GM06990 (cell line): Measurements from ENCODE around the gene CFDP1.
"Not testable (repeated sequence)": the region's sequence is repeated elsewhere in the genome, so short reads cannot be mapped to it uniquely, and the experiment has no call there.

Experiments used
- DNase-seq: peaks from one replicate; pipeline ENCODE4 v3.0.0-alpha.2; 2011; ENCODE audit not compliant: insufficient read length; ENCODE audit errors: extremely low read depth
- H3K27me3 ChIP-seq: replicated peaks from 2 replicates; pipeline ENCODE4 v1.6.0; 2011; ENCODE audit warnings: low read length; ENCODE audit not compliant: control insufficient read depth, insufficient read depth
- H3K36me3 ChIP-seq: 2 replicates; pipeline ENCODE4 v1.5.1; 2011; ENCODE audit warnings: low read length; ENCODE audit not compliant: control insufficient read depth, insufficient read depth
- H3K4me3 ChIP-seq: replicated peaks from 2 replicates; pipeline ENCODE4 v1.5.1; 2011; ENCODE audit warnings: low read depth, mild to moderate bottlenecking, control low read depth, low read length
- TF ChIP-seq, protein P1 (sequence below): IDR thresholded peaks from 2 replicates; pipeline ENCODE4 v1.5.1; 2011; ENCODE audit warnings: low read length, control low read depth, mild to moderate bottlenecking, inconsistent platforms; ENCODE audit not compliant: insufficient read depth, poor library complexity, severe bottlenecking

Gene CFDP1

DNA sequence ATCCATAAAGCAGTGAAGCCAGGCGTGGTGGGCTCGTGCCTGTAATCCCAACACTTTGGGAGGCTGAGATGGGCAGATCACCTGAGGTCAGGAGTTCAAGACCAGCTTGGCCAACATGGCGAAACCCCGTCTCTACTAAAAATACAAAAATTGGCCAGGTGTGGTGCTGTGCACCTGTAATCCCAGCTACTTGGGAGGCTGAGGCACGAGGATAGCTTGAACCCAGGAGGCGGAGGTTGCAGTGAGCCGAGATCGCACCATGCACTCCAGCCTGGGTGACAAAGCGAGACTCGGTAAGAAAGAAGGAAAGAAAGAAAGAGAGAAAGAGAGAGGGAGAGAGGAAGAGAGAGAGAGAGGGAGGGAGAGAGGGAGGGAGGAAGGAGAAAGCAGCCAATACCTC, 160.7 kb downstream of the CFDP1 start:
- H3K27me3 ChIP-seq, DNase-seq: not testable (repeated sequence)

DNA sequence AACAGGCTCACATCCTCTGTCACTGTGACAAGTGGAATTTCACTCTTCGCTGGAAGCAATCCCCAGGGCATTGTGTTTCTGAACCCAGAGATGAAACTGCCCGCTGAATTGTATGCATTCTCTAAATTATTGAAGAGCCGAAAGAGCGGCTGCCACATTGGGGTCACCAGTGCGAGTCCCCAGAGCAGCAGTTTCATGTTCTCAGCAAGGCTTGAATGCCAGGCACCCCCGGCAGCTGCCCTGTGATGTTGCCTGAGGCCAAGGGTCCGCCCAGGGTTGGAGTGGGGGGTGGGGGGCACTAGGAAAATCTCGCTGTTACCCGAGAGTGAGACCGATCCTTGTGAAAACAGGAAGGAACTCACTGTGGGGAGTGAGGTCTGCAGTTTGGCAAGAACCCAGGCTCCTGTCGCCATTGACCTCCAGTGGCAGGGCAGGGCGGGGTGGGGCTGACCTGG, 161.2 kb downstream of the CFDP1 start:
- TF ChIP-seq, protein P1, sequence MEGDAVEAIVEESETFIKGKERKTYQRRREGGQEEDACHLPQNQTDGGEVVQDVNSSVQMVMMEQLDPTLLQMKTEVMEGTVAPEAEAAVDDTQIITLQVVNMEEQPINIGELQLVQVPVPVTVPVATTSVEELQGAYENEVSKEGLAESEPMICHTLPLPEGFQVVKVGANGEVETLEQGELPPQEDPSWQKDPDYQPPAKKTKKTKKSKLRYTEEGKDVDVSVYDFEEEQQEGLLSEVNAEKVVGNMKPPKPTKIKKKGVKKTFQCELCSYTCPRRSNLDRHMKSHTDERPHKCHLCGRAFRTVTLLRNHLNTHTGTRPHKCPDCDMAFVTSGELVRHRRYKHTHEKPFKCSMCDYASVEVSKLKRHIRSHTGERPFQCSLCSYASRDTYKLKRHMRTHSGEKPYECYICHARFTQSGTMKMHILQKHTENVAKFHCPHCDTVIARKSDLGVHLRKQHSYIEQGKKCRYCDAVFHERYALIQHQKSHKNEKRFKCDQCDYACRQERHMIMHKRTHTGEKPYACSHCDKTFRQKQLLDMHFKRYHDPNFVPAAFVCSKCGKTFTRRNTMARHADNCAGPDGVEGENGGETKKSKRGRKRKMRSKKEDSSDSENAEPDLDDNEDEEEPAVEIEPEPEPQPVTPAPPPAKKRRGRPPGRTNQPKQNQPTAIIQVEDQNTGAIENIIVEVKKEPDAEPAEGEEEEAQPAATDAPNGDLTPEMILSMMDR = no peak
- Histone ChIP-seq H3K4me3 (no peak overlapping the region; the same call in 1 of the 2 replicates), H3K27me3 (no peaks in the 10 kb centered on the region), H3K36me3 (no peaks in the 10 kb centered on the region)
- DNase-seq = no peak

More for the DNA sequence above, 160.7 kb downstream of the CFDP1 start:
- TF ChIP-seq, protein P1 = peak; percentile 6
- H3K36me3 ChIP-seq, H3K4me3 ChIP-seq: not testable (repeated sequence)

DNA sequence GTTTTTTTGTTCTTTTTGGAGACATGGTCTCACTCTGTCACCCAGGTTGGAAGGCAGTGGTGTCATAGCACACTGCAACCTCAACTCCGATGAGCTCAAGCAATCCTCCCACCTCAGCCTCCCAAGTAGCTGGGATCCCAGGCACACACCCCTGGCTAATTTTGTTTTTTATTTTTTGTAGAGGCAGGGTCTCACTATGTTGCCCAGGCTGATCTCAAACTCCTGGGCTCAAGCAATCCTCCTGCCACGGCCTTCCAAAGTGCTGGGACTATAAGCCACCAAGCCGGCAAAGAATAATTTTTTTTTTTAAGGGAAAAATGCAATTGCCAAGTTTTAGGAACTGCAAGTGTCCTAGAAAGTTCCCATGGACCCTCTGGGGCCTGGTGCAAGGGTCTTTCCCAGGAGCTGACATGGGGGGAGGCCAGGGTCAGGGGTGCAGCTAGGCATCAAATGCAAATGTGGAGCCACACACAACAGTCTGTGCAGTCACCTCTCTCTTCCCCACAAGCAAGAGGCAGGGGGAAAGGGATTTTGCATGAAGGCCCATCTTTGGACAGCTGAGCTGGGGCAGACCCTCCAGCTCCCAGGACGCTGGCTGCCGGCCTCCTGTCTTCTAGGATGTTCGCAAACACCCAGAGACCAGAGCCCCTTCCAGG, 161.7 kb downstream of the CFDP1 start:
- no peak for DNase-seq

DNA sequence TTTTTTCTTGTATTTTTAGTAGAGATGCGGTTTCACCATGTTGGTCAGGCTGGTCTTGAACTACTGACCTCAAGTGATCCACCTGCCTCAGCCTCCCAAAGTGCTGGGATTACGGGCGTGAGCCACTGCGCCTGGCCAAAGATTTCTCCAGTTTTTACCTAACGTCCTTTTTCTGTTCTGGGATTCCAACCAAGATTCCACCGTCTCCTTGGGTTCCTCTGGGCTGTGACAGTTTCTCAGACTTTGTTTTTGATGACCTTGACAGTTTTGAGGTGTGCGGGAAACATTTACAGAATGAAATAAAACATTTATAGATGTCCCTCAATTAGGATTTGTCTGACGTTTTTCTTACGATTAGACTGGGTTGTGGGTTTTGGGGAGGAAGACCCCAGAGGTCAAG, 163.9 kb downstream of the CFDP1 start:
- H3K36me3 ChIP-seq, H3K27me3 ChIP-seq, DNase-seq, H3K4me3 ChIP-seq: not testable (repeated sequence)

More for the DNA sequence above, 161.7 kb downstream of the CFDP1 start:
- no peaks in the 10 kb centered on the region for H3K36me3 ChIP-seq
- H3K27me3 ChIP-seq = no peaks in the 10 kb centered on the region
- TF ChIP-seq, protein P1 = no peak
- H3K4me3 ChIP-seq = no peak overlapping the region

DNA sequence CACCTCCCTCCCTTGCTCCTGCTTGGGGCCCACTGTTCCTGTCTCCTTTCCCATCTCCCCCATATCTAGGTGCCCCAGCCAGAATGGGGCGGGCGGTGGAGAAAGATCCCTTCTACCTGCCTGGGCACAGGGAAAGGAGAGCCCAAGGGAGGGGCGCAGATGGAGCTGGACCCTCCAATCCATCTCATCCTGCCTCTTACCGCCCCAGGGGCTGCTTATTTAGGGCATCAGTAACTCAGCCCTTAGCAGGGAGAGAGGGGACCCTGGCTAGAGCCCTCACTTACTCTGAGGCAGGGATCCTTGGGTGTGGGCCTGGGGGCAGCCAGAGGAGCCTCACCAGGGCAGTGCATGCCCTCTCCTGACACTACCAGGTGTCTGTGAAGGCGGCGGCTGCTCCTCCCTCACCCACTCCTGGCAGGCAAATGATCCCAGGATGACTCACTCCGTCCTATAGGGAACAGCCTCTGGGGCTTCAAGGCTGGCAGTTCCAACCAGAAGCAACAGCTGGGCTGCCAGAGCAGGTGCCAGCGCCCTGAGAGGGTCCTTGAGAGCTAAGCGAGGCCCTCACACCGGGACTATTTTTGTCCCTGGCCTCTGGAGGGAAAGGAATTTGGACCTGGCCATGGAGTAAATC, 165.6 kb downstream of the CFDP1 start:
- H3K4me3 ChIP-seq = no peak overlapping the region
- no peaks in the 10 kb centered on the region for H3K27me3 ChIP-seq
- no peak for DNase-seq
- TF ChIP-seq, protein P1 = no peak
- no peaks in the 10 kb centered on the region for H3K36me3 ChIP-seq

DNA sequence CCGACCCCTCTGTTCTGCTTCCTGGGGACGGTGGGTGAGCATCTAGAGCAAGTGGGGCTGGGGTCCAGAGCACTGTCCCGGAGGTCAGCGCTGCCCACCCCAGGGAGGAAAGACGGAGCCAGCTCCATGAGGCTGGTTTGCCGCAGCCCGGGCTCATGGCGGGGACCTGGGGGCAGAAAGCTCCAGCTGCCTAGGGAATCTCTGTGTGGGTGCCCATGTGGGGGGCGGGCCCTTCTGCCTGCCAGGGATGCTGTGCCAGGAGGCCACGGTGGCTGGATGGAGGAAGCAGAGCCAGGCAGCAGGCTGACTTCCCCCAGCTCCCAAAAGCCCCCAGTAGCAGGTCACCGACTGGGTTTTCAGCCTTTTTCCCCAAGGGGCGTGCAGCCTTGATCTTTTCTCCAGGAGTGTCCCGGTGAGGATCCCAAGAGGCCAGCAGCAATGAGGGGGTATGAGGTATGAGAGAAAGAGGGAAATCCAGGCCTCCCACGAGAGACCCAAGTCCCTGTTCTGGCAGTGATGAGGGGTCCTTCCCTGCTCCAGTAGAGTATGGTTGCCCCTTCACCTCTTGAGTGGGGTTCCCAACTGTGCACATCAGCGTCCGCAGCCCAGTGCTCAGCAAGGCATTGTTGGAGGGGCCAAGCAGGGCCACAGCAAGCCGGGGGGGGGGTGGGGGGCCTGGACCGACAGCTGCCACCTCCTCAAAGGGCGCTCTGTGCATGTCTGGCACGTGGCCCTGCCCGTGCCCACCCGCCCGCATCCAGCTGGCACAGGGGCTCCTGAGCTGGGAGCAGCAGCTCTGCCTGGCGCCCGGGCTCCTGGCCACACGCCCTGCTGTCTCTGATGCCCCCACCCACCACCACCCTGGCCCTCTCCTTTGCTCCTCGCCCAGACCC, 166.3 kb downstream of the CFDP1 start:
- H3K27me3 ChIP-seq = no peaks in the 10 kb centered on the region
- no peak for DNase-seq
- TF ChIP-seq, protein P1 = no peak
- H3K36me3 ChIP-seq = no peaks in the 10 kb centered on the region
- no peak overlapping the region for H3K4me3 ChIP-seq
